ENCODE measurements around the gene OSTM1. TPM values are rescaled to one million over a fixed set of nuclear protein-coding genes. Genes with fewer than 3 reads are reported as not detected.

Gene OSTM1
- polyA plus RNA-seq, 1 donor (not counting 4 experiments of a cell fraction or from before 2014, with no cell fraction given) = 71.3 TPM

- Histone ChIP-seq H3K27me3 (ENCODE audit: control insufficient read depth, extremely low read depth, insufficient read depth, low read length) (no peaks in the 10 kb centered on the region), H3K36me3 (ENCODE audit: control insufficient read depth in 2 of 2, extremely low read depth in 1 of 2, insufficient read depth in 2 of 2, low read length in 2 of 2) (no peaks in the 10 kb centered on the region), H3K4me2 (ENCODE audit: control insufficient read depth, extremely low read depth, insufficient read depth, low read depth, low read length) (no peak overlapping the region), H3K9me1 (ENCODE audit: control insufficient read depth, extremely low read depth, insufficient read depth, low read length) (no peaks in the 10 kb centered on the region), H2AFZ (ENCODE audit: control insufficient read depth, low read length) (no peak overlapping the region), H3K9me3 (ENCODE audit: control insufficient read depth, low read depth, low read length) (no peaks in the 10 kb centered on the region), H3K27ac (ENCODE audit: control insufficient read depth, insufficient read depth, low read length) (no peak overlapping the region), H3K4me3 (ENCODE audit: control insufficient read depth in 2 of 3, extremely low read depth in 1 of 3, insufficient read depth in 2 of 3, low read depth in 1 of 3, low read length in 3 of 3) (no peak overlapping the region), H4K20me1 (ENCODE audit: control insufficient read depth, extremely low read depth, insufficient read depth, low read length) (no peaks in the 10 kb centered on the region), H3K9ac (ENCODE audit: control insufficient read depth, extremely low read depth, insufficient read depth, low read length) (no peak overlapping the region), H3K79me2 (ENCODE audit: control insufficient read depth, insufficient read depth, low read length) (no peaks in the 10 kb centered on the region), H3K4me1 (ENCODE audit: control insufficient read depth, extremely low read depth, insufficient read depth, low read length) (no peaks in the 10 kb centered on the region)
- dilution Hi-C loops (cut with MboI; ENCODE audit: extremely low pct_ligation_motif_present, low sequenced_read_pairs) = no loop called here
- DNase-seq (ENCODE audit: low read depth, low spot score) (no peak), FAIRE-seq (no peak)
- no peak for TF ChIP-seq EZH2 (IDR thresholded peaks at IDR 0.05; ENCODE audit: low read length)
- no peak for TF ChIP-seq CTCF (optimal IDR thresholded peaks at IDR 0.05 in 1 of 3, IDR thresholded peaks at IDR 0.05 in 1 of 3, conservative IDR thresholded peaks at IDR 0.05 in 1 of 3; ENCODE audit: extremely low read depth in 1 of 3, insufficient read depth in 2 of 3, low read length in 3 of 3)
These were observed 28.4 kb upstream of the OSTM1 start for GRCh38 chr6:108102965-108103364.

DNA sequence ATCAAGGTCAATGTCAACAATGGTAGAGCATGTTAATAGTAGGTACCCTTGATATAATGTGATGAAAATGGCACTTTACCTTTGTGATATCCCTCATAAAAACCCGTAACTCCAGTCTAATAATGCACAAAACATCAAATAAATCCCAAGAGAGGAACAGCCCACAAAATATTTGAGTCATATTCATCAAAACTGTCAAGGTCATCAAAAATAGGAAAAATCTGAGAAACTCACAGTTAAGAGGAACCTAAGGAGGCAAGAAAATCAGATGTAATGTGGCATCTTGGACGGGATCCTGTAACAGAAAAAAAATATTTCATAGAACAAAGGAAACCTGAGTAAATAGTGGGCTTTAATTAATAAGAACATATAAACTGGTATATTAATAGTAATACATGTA, 25.5 kb upstream of the OSTM1 start:
- Histone ChIP-seq H4K20me1 (ENCODE audit: control insufficient read depth, extremely low read depth, insufficient read depth, low read length) (no peaks in the 10 kb centered on the region), H3K9ac (ENCODE audit: control insufficient read depth, extremely low read depth, insufficient read depth, low read length) (no peak overlapping the region), H3K79me2 (ENCODE audit: control insufficient read depth, insufficient read depth, low read length) (no peaks in the 10 kb centered on the region), H2AFZ (ENCODE audit: control insufficient read depth, low read length) (no peak overlapping the region), H3K4me2 (ENCODE audit: control insufficient read depth, extremely low read depth, insufficient read depth, low read depth, low read length) (no peak overlapping the region), H3K9me3 (ENCODE audit: control insufficient read depth, low read depth, low read length) (no peaks in the 10 kb centered on the region), H3K27ac (ENCODE audit: control insufficient read depth, insufficient read depth, low read length) (no peak overlapping the region), H3K4me1 (ENCODE audit: control insufficient read depth, extremely low read depth, insufficient read depth, low read length) (no peaks in the 10 kb centered on the region), H3K4me3 (ENCODE audit: control insufficient read depth in 2 of 3, extremely low read depth in 1 of 3, insufficient read depth in 2 of 3, low read depth in 1 of 3, low read length in 3 of 3) (no peak overlapping the region), H3K36me3 (ENCODE audit: control insufficient read depth in 2 of 2, extremely low read depth in 1 of 2, insufficient read depth in 2 of 2, low read length in 2 of 2) (no peaks in the 10 kb centered on the region), H3K9me1 (ENCODE audit: control insufficient read depth, extremely low read depth, insufficient read depth, low read length) (no peaks in the 10 kb centered on the region), H3K27me3 (ENCODE audit: control insufficient read depth, extremely low read depth, insufficient read depth, low read length) (no peaks in the 10 kb centered on the region)
- dilution Hi-C loops (cut with MboI; ENCODE audit: extremely low pct_ligation_motif_present, low sequenced_read_pairs) = no loop called here
- TF ChIP-seq CTCF (optimal IDR thresholded peaks at IDR 0.05 in 1 of 3, IDR thresholded peaks at IDR 0.05 in 1 of 3, conservative IDR thresholded peaks at IDR 0.05 in 1 of 3; ENCODE audit: extremely low read depth in 1 of 3, insufficient read depth in 2 of 3, low read length in 3 of 3) = no peak
- no peak for TF ChIP-seq EZH2 (IDR thresholded peaks at IDR 0.05; ENCODE audit: low read length)
- DNase-seq (ENCODE audit: low read depth, low spot score) (no peak), FAIRE-seq (no peak)

Data from keratinocyte (primary cell).